Muscle of leg (tissue), 16 donors: ENCODE results near the gene NUF2. TPM values are rescaled to one million over a fixed set of nuclear protein-coding genes. Genes with fewer than 3 reads are reported as not detected.
"Not testable (repeated sequence)": the region's sequence is repeated elsewhere in the genome, so short reads cannot be mapped to it uniquely, and the experiment has no call there.

Experiments
- DNase-seq: peaks from one replicate; pipeline ENCODE4 v3.0.0; 2013
- H3K27ac ChIP-seq: one replicate; pipeline ENCODE4 v1.5.1; 2013; ENCODE audit warnings: mild to moderate bottlenecking, low read length, control low read depth
- H3K27me3 ChIP-seq: one replicate; pipeline ENCODE4 v1.6.1; 2013; ENCODE audit warnings: low read length; ENCODE audit not compliant: control insufficient read depth, insufficient read depth
- H3K36me3 ChIP-seq: one replicate; pipeline ENCODE4 v1.6.1; 2013; ENCODE audit warnings: low read length; ENCODE audit not compliant: control insufficient read depth, insufficient read depth
- H3K4me1 ChIP-seq: one replicate; pipeline ENCODE4 v1.6.1; 2013; ENCODE audit warnings: low read length; ENCODE audit not compliant: control insufficient read depth, insufficient read depth
- H3K4me3 ChIP-seq: one replicate; pipeline ENCODE4 v1.5.1; 2013; ENCODE audit warnings: low read length, control low read depth
- H3K9me3 ChIP-seq: replicated peaks from 2 replicates; pipeline ENCODE4 v1.6.1; 2013; ENCODE audit warnings: low read depth, low read length; ENCODE audit not compliant: control insufficient read depth
- WGBS: methylation state at CpG from one replicate; pipeline ENCODE4 v1.1.5; 2013; ENCODE audit warnings: missing lambda C conversion rate; ENCODE audit not compliant: insufficient coverage; 5-methylcytosine and 5-hydroxymethylcytosine counted together
- long read RNA-seq, 11 donors: transcript quantifications; one replicate each; lab custom pipeline, GENCODE V29; 2026
- polyA plus RNA-seq, 8 donors: library from polyadenylated mRNA; unstranded; fragments of 120-200 nt; gene quantifications; one replicate each; pipeline versions ENCODE4 v1.2.1 to v1.2.3, GENCODE V29; 2013; ENCODE audit warnings: inconsistent platforms in 1 of 8, low replicate concordance in 1 of 8; ENCODE audit not compliant: insufficient read length in 8 of 8, insufficient read depth in 1 of 8
- total RNA-seq: library from RNA; stranded (reverse); fragments of 120-200 nt; gene quantifications from one replicate; pipeline ENCODE4 v1.2.4, GENCODE V29; 2013

The NUF2 gene
- total RNA-seq (10.1 TPM), polyA plus RNA-seq (10 to 100 TPM in 7 of 8 donors, 1 to 10 TPM in 1; 9.9 to 15.6 (median 12.0) TPM)
- long read RNA-seq, donor 1: 0 reads
- long read RNA-seq, donor 2: 0 reads
- long read RNA-seq, donor 3: 0 reads
- long read RNA-seq, donor 4: 0 reads
- long read RNA-seq, donor 5, transcript NUF2-201 (14 exons, 1,969 nt): major isoform, 5 of 12 reads
- long read RNA-seq, donor 5, partial matches to known transcripts: 6 of 12 reads
- long read RNA-seq, donor 5, other reads (novel, unspliced or antisense): 0 of 12 reads
- long read RNA-seq, donor 6, partial matches to known transcripts: 0 of 4 reads
- long read RNA-seq, donor 6, other reads (novel, unspliced or antisense): 0 of 4 reads
- long read RNA-seq, donor 7, partial matches to known transcripts: 0 of 1 reads
- long read RNA-seq, donor 7, other reads (novel, unspliced or antisense): 0 of 1 reads
- long read RNA-seq, donor 8, partial matches to known transcripts: 0 of 4 reads
- long read RNA-seq, donor 8, other reads (novel, unspliced or antisense): 0 of 4 reads
- long read RNA-seq, donor 9, partial matches to known transcripts: 0 of 1 reads
- long read RNA-seq, donor 9, other reads (novel, unspliced or antisense): 0 of 1 reads
- long read RNA-seq, donor 10, partial matches to known transcripts: 0 of 4 reads
- long read RNA-seq, donor 10, other reads (novel, unspliced or antisense): 0 of 4 reads
- long read RNA-seq, donor 11, partial matches to known transcripts: 0 of 2 reads
- long read RNA-seq, donor 11, other reads (novel, unspliced or antisense): 0 of 2 reads

- peaks cover 6% of the 10 kb centered on the region for H3K36me3 ChIP-seq
- peak within 1 kb of the TSS; percentile 81 for H3K4me3 ChIP-seq
- WGBS: under 1% methylated on average over 44 of the region's 58 CpGs
- H3K27ac ChIP-seq: peak within 1 kb of the TSS; percentile 90
- no peaks in the 10 kb centered on the region for H3K27me3 ChIP-seq
- no peaks in the 10 kb centered on the region for H3K9me3 ChIP-seq
- DNase-seq: peak; percentile 99
- peaks cover 4% of the 10 kb centered on the region for H3K4me1 ChIP-seq
Measured at GRCh38 chr1:163321311-163322305, at the start of gene NUF2. Gene NUF2, plus strand, starts transcription at chr1:163321954. Its CDS starts 4,098 bp downstream, at chr1:163326052.

- H3K27me3 ChIP-seq: no peaks in the 10 kb centered on the region
- no CpG with 5 or more reads among the region's 2 CpGs for WGBS
- H3K4me1 ChIP-seq: no peaks in the 10 kb centered on the region
- DNase-seq: no peak
- H3K36me3 ChIP-seq: no peaks in the 10 kb centered on the region
- H3K4me3 ChIP-seq: no peak overlapping the region
- no peaks in the 10 kb centered on the region for H3K9me3 ChIP-seq
- H3K27ac ChIP-seq: no peak overlapping the region
Measured at GRCh38 chr1:163273766-163274441, 47.9 kb upstream of the NUF2 start.

DNA sequence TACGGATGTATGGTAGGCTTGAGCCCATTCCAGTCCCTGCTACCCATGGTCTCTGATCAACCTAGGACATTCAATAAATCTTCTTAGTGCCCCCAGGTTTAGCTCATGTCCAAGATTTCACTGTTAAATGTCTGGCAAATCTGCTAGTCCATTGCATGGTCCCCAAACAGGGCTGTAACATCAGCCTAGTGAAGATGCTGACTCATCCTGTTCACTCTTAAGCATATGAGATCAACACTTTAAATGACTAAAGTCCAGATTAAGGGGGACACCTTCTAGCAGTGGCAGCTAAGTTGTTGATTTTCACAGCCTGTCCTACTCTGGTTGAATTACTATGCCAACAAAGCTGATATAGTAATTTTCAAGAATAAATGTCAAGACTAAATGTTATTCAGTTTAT lies 46.5 kb upstream of the NUF2 start:
- H3K27ac ChIP-seq: no peak overlapping the region
- H3K9me3 ChIP-seq: no peaks in the 10 kb centered on the region
- no peak for DNase-seq
- H3K4me1 ChIP-seq: no peaks in the 10 kb centered on the region
- no peak overlapping the region for H3K4me3 ChIP-seq
- no peaks in the 10 kb centered on the region for H3K36me3 ChIP-seq
- WGBS: 100% methylated on average over 1 of the region's 1 CpG
- no peaks in the 10 kb centered on the region for H3K27me3 ChIP-seq

DNA sequence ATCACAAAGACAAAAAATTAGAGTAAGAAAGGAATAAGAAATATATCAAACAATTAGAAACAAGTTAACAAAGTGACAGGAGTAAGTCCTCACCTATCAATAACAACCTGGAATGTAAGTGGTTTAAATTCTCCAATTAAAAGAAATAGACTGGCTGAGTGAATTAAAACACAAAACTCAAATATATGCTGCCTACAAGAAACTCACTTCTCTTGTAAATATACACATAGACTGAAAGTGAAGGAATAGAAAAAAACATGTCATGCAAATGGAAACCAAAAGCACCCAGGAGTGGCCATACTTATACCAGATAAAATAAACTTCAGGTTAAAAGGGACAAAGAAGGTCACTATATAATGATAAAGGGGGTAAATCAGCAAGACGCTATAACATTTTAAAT lies 43.2 kb upstream of the NUF2 start:
- Histone ChIP-seq H3K27me3 (no peaks in the 10 kb centered on the region), H3K4me1 (no peaks in the 10 kb centered on the region), H3K36me3 (no peaks in the 10 kb centered on the region), H3K9me3 (no peaks in the 10 kb centered on the region), H3K27ac (no peak overlapping the region), H3K4me3 (no peak overlapping the region)
- WGBS: no CpG with 5 or more reads among the region's 1 CpG
- DNase-seq: no peak

DNA sequence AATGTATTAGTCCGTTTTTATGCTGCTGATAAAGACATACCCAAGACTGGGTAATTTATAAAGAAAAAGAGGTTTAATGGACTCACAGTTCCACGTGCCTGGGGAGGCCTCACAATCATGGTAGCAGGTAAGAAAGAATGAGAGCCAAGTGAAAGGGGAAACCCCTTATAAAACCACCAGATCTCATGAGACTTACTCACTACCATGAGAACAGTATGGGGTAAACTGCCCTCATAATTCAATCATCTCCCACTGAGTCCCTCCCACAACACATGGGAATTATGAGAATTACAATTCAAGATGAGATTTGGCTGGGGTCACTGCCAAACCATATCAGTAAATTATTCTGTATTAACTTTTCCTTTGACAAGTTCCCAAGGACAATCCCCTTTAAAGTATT lies 36.9 kb upstream of the NUF2 start:
- 60% methylated on average over 1 of the region's 2 CpGs for WGBS

DNA sequence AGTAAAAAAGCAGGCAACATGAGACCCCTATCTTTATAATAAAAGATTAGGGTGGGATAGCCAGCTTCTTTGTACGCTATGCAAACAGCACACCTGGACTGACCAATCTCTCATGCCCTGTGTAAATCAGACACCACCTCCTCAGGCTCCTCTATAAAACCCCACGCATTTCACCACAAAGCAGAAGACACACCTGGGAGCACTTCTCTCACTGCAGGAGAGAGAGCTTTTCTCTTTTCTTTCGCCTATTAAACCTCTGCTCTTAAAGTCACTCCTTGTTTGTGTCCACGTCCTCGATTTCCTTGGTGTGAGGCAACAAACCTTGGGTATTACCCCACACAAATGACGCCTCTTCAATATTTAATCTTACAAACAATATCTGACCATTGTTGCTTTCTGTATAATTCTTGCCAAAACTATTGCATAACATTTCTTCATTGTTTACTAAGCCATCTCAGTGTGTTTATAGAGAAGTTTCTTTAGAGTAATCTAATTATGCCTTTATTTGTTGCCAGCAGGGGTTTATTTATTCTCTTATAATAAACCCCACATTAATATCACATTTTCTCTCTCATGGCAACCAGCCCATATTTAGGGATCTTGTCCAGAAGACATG lies 31.6 kb upstream of the NUF2 start:
- Histone ChIP-seq H3K27me3 (no peaks in the 10 kb centered on the region), H3K4me1 (no peaks in the 10 kb centered on the region), H3K36me3 (no peaks in the 10 kb centered on the region), H3K4me3 (no peak overlapping the region), H3K9me3 (no peaks in the 10 kb centered on the region), H3K27ac (no peak overlapping the region)
- no peak for DNase-seq
- 73% methylated on average over 5 of the region's 6 CpGs for WGBS

More for the DNA sequence above, 36.9 kb upstream of the NUF2 start:
- H3K9me3 ChIP-seq, H3K4me1 ChIP-seq, H3K4me3 ChIP-seq, H3K36me3 ChIP-seq, H3K27me3 ChIP-seq, H3K27ac ChIP-seq, DNase-seq: not testable (repeated sequence)

DNA sequence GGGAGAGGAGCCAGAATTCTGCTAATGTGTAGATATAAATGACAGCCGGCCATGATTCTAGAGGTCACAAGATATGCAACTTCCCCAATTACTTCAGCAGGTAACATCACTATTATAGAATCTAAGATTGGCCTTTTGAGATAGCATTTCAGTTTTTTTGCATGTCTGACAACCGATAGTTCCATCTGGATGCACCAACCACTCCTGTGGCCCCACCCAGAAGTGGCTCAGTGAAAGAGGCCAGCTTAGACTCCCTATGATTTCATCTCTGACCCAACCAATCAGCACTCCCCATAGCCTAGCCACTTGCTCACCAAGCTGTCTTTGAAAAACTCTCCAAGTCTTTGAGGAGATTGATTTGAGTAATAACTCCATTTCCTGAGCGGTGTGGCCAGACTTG lies 30.3 kb upstream of the NUF2 start:
- no peaks in the 10 kb centered on the region for H3K36me3 ChIP-seq
- no peaks in the 10 kb centered on the region for H3K27me3 ChIP-seq
- H3K4me3 ChIP-seq: no peak overlapping the region
- no peaks in the 10 kb centered on the region for H3K9me3 ChIP-seq
- WGBS: 83% methylated on average over 1 of the region's 3 CpGs
- no peak overlapping the region for H3K27ac ChIP-seq
- no peaks in the 10 kb centered on the region for H3K4me1 ChIP-seq
- no peak for DNase-seq

DNA sequence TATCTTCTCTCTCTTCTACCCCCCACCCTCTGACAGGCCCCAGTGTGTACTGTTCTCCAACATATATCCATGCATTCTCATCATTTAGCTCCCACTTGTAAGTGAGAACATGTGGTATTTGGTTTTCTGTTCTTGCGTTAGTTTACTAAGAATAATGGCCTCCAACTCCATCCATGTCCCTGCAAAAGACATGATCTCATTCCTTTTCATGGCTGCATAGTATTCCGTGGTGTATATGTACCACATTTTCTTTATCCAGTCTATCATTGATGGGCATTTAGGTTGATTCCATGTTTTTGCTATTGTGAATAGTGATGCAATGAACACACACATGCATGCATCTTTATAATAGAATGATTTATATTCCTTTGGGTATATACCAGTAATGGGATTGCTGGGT lies 29.6 kb upstream of the NUF2 start:
- WGBS: no CpG with 5 or more reads among the region's 2 CpGs
- not testable (repeated sequence) for H3K36me3 ChIP-seq, H3K4me3 ChIP-seq, H3K27me3 ChIP-seq, DNase-seq, H3K27ac ChIP-seq, H3K4me1 ChIP-seq, H3K9me3 ChIP-seq

GRCh38 chr1:163293497-163293896 lies 28.3 kb upstream of the NUF2 start:
- not testable (repeated sequence) for H3K27ac ChIP-seq, H3K4me1 ChIP-seq, H3K4me3 ChIP-seq, H3K9me3 ChIP-seq, DNase-seq, H3K36me3 ChIP-seq, H3K27me3 ChIP-seq
- WGBS: no CpG with 5 or more reads among the region's 1 CpG
